Activated CD8-positive, alpha-beta T cell treated with anti-CD3 and anti-CD28 coated beads, Interleukin-2, amount 10 ng/mL, durations not matched to agents 7 days and 5 days (primary cell): ENCODE data around the gene GREB1L. TPM values are rescaled to one million over a fixed set of nuclear protein-coding genes. Genes with fewer than 3 reads are reported as not detected.

ENCODE experiments used
- ATAC-seq: fragments of 150-1000 bp; cut with Tn5 transposase; one replicate; pipeline ENCODE4 v1.10.0; 2021; ENCODE audit warnings: moderate library complexity
- CTCF ChIA-PET: fragments of 350-600 bp; sonication (Branson Sonifier 250); formaldehyde crosslinking; loops from one replicate; lab custom pipeline; 2021; ENCODE audit warnings: antibody characterized with exemption; lab: Charles Lee
- POLR2A ChIA-PET: fragments of 350-600 bp; sonication (Branson Sonifier 250); formaldehyde crosslinking; loops from one replicate; lab custom pipeline; 2021; ENCODE audit warnings: antibody characterized with exemption; lab: Charles Lee
- DNase-seq: peaks from one replicate; pipeline ENCODE4 v3.0.0-alpha.2; 2020
- H3K27ac Mint-ChIP-seq: one replicate; pipeline ENCODE4 v1.8.0; 2021; ENCODE audit warnings: mild to moderate bottlenecking, mixed read lengths
- H3K27me3 Mint-ChIP-seq: one replicate; pipeline ENCODE4 v1.8.0; 2021; ENCODE audit warnings: low read depth, mixed read lengths
- H3K36me3 Mint-ChIP-seq: one replicate; pipeline ENCODE4 v1.8.0; 2021; ENCODE audit warnings: low read depth, mixed read lengths
- H3K4me1 Mint-ChIP-seq: one replicate; pipeline ENCODE4 v1.8.0; 2021; ENCODE audit warnings: low read depth, mixed read lengths
- H3K4me3 Mint-ChIP-seq: one replicate; pipeline ENCODE4 v1.8.0; 2021; ENCODE audit warnings: mild to moderate bottlenecking, mixed read lengths
- H3K9me3 Mint-ChIP-seq: one replicate; pipeline ENCODE4 v1.8.0; 2022; ENCODE audit warnings: mixed read lengths; ENCODE audit not compliant: insufficient read depth
- total RNA-seq, 2 experiments: library from RNA; stranded (reverse); gene quantifications; one replicate each; pipeline ENCODE4 v1.2.3, GENCODE V29; 2021

Gene GREB1L
- total RNA-seq, 2 experiments from 2014 or later, result not detected

GRCh38 chr18:21387886-21388285 is 145.9 kb downstream of the GREB1L start:
- Mint-ChIP-seq H3K27me3 (peaks cover 7% of the 10 kb centered on the region), H3K4me3 (no peak overlapping the region), H3K36me3 (no peaks in the 10 kb centered on the region), H3K27ac (no peak overlapping the region), H3K4me1 (no peaks in the 10 kb centered on the region), H3K9me3 (no peaks in the 10 kb centered on the region)
- ChIA-PET CTCF (no interaction called here), POLR2A (no interaction called here)
- ATAC-seq (no peak), DNase-seq (no peak)

- no peaks in the 10 kb centered on the region for H3K36me3 Mint-ChIP-seq
- ATAC-seq (no peak), DNase-seq (no peak)
- ChIA-PET CTCF (no interaction called here), POLR2A (no interaction called here)
- no peak overlapping the region for H3K4me3 Mint-ChIP-seq
- H3K27ac Mint-ChIP-seq, result no peak overlapping the region
- no peaks in the 10 kb centered on the region for H3K9me3 Mint-ChIP-seq
- peaks cover 4% of the 10 kb centered on the region for H3K27me3 Mint-ChIP-seq
- H3K4me1 Mint-ChIP-seq, result no peaks in the 10 kb centered on the region
Observed at GRCh38 chr18:21389283-21389682, 147.3 kb downstream of the GREB1L start.

- no peak overlapping the region for H3K27ac Mint-ChIP-seq
- no peaks in the 10 kb centered on the region for H3K36me3 Mint-ChIP-seq
- DNase-seq (no peak), ATAC-seq (no peak)
- peaks cover 4% of the 10 kb centered on the region for H3K27me3 Mint-ChIP-seq
- POLR2A ChIA-PET, result no interaction called here
- CTCF ChIA-PET, result no interaction called here
- no peaks in the 10 kb centered on the region for H3K4me1 Mint-ChIP-seq
- no peak overlapping the region for H3K4me3 Mint-ChIP-seq
- H3K9me3 Mint-ChIP-seq, result no peaks in the 10 kb centered on the region
Observed at GRCh38 chr18:21389903-21390302, 147.9 kb downstream of the GREB1L start.

GRCh38 chr18:21391074-21391673 is 149.1 kb downstream of the GREB1L start:
- H3K4me3 Mint-ChIP-seq, result no peak overlapping the region
- H3K27ac Mint-ChIP-seq, result no peak overlapping the region
- no peaks in the 10 kb centered on the region for H3K36me3 Mint-ChIP-seq
- CTCF ChIA-PET, result no interaction called here
- peaks cover 2% of the 10 kb centered on the region for H3K27me3 Mint-ChIP-seq
- H3K4me1 Mint-ChIP-seq, result no peaks in the 10 kb centered on the region
- DNase-seq (no peak), ATAC-seq (no peak)
- POLR2A ChIA-PET, result no interaction called here
- no peaks in the 10 kb centered on the region for H3K9me3 Mint-ChIP-seq

GRCh38 chr18:21393986-21394385 is 152.0 kb downstream of the GREB1L start:
- ATAC-seq (no peak), DNase-seq (no peak)
- no peaks in the 10 kb centered on the region for H3K9me3 Mint-ChIP-seq
- peaks cover 2% of the 10 kb centered on the region for H3K27me3 Mint-ChIP-seq
- H3K4me1 Mint-ChIP-seq, result no peaks in the 10 kb centered on the region
- ChIA-PET POLR2A (interaction anchor here (0.6 kb wide), 1 partner anchor 208 kb away, joined by 4 read pairs; no protein-coding TSS in a partner anchor), CTCF (no interaction called here)
- no peak overlapping the region for H3K4me3 Mint-ChIP-seq
- H3K36me3 Mint-ChIP-seq, result no peaks in the 10 kb centered on the region
- no peak overlapping the region for H3K27ac Mint-ChIP-seq

GRCh38 chr18:21398121-21398520 is 156.1 kb downstream of the GREB1L start:
- Mint-ChIP-seq H3K4me1 (no peaks in the 10 kb centered on the region), H3K4me3 (no peak overlapping the region), H3K36me3 (no peaks in the 10 kb centered on the region), H3K9me3 (no peaks in the 10 kb centered on the region), H3K27ac (no peak overlapping the region), H3K27me3 (peaks cover 10% of the 10 kb centered on the region)
- ChIA-PET POLR2A (no interaction called here), CTCF (no interaction called here)
- no peak for DNase-seq
- no peak for ATAC-seq

- Mint-ChIP-seq H3K9me3 (no peaks in the 10 kb centered on the region), H3K4me3 (no peak overlapping the region), H3K27ac (no peak overlapping the region), H3K36me3 (no peaks in the 10 kb centered on the region), H3K27me3 (peaks cover 10% of the 10 kb centered on the region), H3K4me1 (no peaks in the 10 kb centered on the region)
- no peak for ATAC-seq
- DNase-seq, result no peak
- ChIA-PET POLR2A (no interaction called here), CTCF (no interaction called here)
Observed at GRCh38 chr18:21402272-21402671, 160.2 kb downstream of the GREB1L start.

- H3K27ac Mint-ChIP-seq, result no peak overlapping the region
- no peak overlapping the region for H3K4me3 Mint-ChIP-seq
Observed at GRCh38 chr18:21404426-21404825, 162.4 kb downstream of the GREB1L start.

GRCh38 chr18:21406116-21406515 is 164.1 kb downstream of the GREB1L start:
- DNase-seq (no peak), ATAC-seq (no peak)
- Mint-ChIP-seq H3K4me1 (no peaks in the 10 kb centered on the region), H3K4me3 (no peak overlapping the region), H3K27ac (no peak overlapping the region), H3K9me3 (no peaks in the 10 kb centered on the region), H3K27me3 (peaks cover 2% of the 10 kb centered on the region), H3K36me3 (no peaks in the 10 kb centered on the region)
- CTCF ChIA-PET, result no interaction called here
- POLR2A ChIA-PET, result no interaction called here

More at GRCh38 chr18:21404426-21404825, 162.4 kb downstream of the GREB1L start:
- Mint-ChIP-seq H3K27me3 (peaks cover 6% of the 10 kb centered on the region), H3K9me3 (no peaks in the 10 kb centered on the region), H3K4me1 (no peaks in the 10 kb centered on the region), H3K36me3 (no peaks in the 10 kb centered on the region)
- ATAC-seq (no peak), DNase-seq (no peak)
- POLR2A ChIA-PET, result interaction anchor here (0.6 kb wide), 1 partner anchor 82 kb away, joined by 3 read pairs; no protein-coding TSS in a partner anchor
- CTCF ChIA-PET, result no interaction called here

- Mint-ChIP-seq H3K4me3 (no peak overlapping the region), H3K4me1 (no peaks in the 10 kb centered on the region), H3K27ac (no peak overlapping the region), H3K27me3 (no peaks in the 10 kb centered on the region), H3K36me3 (no peaks in the 10 kb centered on the region), H3K9me3 (no peaks in the 10 kb centered on the region)
- ATAC-seq (no peak), DNase-seq (no peak)
- ChIA-PET POLR2A (no interaction called here), CTCF (no interaction called here)
Observed at GRCh38 chr18:21408681-21409080, 166.6 kb downstream of the GREB1L start.

- Mint-ChIP-seq H3K4me3 (no peak overlapping the region), H3K4me1 (no peaks in the 10 kb centered on the region), H3K27me3 (peaks cover 9% of the 10 kb centered on the region), H3K9me3 (no peaks in the 10 kb centered on the region), H3K36me3 (no peaks in the 10 kb centered on the region), H3K27ac (no peak overlapping the region)
- ChIA-PET POLR2A (no interaction called here), CTCF (no interaction called here)
- DNase-seq (no peak), ATAC-seq (no peak)
Observed at GRCh38 chr18:21433436-21433835, 191.4 kb downstream of the GREB1L start.

- no peaks in the 10 kb centered on the region for H3K9me3 Mint-ChIP-seq
- DNase-seq, result no peak
- POLR2A ChIA-PET, result no interaction called here
- H3K4me1 Mint-ChIP-seq, result no peaks in the 10 kb centered on the region
- CTCF ChIA-PET, result interaction anchor here (1.3 kb wide), 1 partner anchor 245 kb away, joined by 4 read pairs; no protein-coding TSS in a partner anchor
- H3K27ac Mint-ChIP-seq, result no peak overlapping the region
- ATAC-seq, result no peak
- H3K4me3 Mint-ChIP-seq, result no peak overlapping the region
- H3K27me3 Mint-ChIP-seq, result peaks cover 21% of the 10 kb centered on the region
- H3K36me3 Mint-ChIP-seq, result no peaks in the 10 kb centered on the region
Observed at GRCh38 chr18:21439431-21439846, 197.4 kb downstream of the GREB1L start.

GRCh38 chr18:21441670-21442069 is 199.6 kb downstream of the GREB1L start:
- ChIA-PET POLR2A (no interaction called here), CTCF (interaction anchor here (0.6 to 1.2 kb wide), 2 partner anchors 137 to 247 kb away, joined by 4 read pairs; no protein-coding TSS in a partner anchor)
- DNase-seq (no peak), ATAC-seq (no peak)
- H3K27me3 Mint-ChIP-seq, result peaks cover 12% of the 10 kb centered on the region
- no peaks in the 10 kb centered on the region for H3K4me1 Mint-ChIP-seq
- no peaks in the 10 kb centered on the region for H3K9me3 Mint-ChIP-seq
- H3K4me3 Mint-ChIP-seq, result no peak overlapping the region
- no peak overlapping the region for H3K27ac Mint-ChIP-seq
- no peaks in the 10 kb centered on the region for H3K36me3 Mint-ChIP-seq
